HG02973 (cell line): ENCODE results near the gene EEA1.
A peak's percentile ranks its signal among the peaks of the same experiment; 100 is the strongest.
"Not testable (repeated sequence)": the region's sequence is repeated elsewhere in the genome, so short reads cannot be mapped to it uniquely, and the experiment has no call there.

Source experiments
- ATAC-seq: cut with Tn5 transposase; IDR thresholded peaks from one replicate; pipeline ENCODE4 v1.9.1; 2021; ENCODE audit warnings: moderate library complexity; ENCODE audit not compliant: unreplicated experiment

The EEA1 gene

DNA sequence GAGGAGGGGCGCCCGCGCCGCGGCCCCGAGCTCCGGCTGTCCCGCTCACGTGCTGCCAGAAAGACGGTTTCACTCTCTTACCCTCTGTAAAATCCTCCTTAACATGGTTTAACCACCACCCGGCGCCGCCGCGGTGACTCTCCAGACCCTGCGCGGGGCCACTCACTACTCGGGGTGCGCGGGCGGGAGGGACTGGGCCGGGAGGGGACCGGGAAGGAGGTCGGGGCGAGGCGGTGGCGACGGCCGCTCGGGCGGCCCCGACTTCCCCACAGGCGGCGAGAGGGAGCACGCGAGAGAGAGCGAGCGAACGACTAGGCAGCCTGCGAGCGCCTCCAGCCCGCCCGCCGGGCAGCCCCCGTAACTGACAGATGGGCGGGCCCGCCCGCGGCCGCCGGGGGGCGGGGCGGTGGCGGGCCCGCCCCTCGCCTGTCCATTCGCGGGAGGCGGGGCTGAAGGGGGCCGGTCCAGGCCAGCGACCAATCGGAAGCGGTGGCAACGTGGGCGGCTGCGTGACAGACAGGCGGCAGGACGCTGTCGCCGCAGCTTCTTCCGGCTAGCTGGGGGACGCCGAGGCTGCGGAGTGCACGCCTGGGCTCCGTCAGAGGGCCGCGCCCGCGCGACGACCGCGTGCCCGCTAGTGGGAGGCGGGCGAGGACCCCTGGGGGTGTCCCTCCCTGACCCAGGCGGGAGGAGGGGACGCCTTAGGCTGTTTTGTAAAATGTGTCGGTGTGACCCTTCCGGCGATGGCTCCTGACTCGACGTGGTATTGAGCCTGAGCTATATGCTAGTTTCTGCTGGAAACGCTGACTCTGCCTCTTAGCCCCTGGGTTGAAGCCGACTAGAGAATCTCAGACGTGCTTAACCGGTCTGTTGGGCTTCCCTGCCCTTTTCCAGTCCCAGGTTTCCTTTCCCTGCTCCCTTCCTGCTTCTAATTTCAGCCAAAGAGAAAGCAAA, at the start of gene EEA1:
EEA1 (minus strand) TSS at position 334 of the 954 bp plus-strand sequence; CDS start at position 105, 229 bp downstream.
- ATAC-seq = peak; percentile 77

DNA sequence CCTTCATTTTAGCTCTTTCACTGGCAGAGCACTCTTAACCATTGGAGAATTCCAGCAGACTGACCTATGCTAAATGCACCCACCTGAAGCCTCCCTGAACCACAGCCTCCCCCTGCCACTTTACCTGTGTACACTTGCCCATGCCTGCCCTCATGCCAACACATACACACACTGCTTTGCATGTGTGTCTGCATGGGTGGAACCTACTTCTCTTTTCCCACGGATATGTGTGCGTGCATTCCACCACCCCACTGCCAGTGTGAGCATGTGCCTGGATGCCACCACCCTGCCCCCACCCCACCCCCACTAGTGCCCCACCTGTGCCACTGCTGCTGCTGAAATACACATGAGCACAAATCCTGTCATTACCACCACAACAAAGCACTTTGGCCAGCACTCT, 49.5 kb upstream of the EEA1 start:
- ATAC-seq = no peak

DNA sequence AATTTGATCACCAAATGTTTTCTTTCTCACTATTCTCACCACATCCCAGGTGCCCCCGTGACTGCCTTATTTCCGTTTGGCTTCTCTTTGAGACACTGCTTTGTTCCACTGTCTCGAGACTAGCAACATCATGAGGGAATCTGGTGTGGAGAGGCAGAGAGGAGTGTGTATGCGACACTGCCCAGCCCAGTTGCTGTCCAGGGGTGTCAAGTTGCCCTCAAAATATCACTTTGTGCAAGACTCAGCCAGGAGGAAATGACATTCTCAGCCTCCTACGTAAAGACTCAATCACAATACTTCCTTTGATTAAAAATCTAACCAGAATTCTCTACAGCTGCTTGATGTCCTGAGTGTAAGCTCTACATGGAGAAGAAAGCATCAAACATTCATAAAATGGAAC, 48.2 kb upstream of the EEA1 start:
- ATAC-seq = no peak

- ATAC-seq = no peak
Measured at GRCh38 chr12:92974759-92975158, 45.7 kb upstream of the EEA1 start.

GRCh38 chr12:92973614-92974013, 44.5 kb upstream of the EEA1 start:
- no peak for ATAC-seq

DNA sequence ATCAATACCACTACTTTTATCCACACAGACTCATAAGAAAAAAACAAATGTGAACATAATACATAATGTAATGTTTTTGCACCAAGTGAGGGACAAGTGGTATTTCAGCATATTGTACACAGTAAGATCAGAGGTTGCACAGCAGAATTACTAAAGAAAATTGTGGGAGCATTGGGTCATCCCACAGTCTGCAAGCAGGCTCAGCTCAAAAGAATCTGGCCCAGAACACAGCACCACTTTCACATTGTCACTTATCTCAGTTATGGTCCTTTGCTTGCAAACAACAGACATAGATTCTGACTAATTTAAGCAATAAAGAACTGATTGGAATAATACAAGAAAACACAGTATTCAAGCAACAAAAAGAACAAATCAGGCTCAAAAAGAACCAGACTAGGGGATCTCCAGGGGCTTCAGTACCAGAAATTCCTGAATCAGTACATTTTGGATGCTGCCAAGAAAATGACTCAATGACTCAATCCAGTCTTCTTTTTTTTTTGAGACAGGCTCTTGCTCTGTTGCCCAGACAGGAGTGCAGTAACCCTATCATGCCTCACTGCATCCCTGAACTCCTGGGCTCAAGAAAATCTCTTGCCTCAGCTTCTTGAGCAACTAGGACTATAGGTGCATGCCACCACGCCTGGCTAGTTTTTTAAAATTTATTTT, 42.9 kb upstream of the EEA1 start:
- no peak for ATAC-seq

DNA sequence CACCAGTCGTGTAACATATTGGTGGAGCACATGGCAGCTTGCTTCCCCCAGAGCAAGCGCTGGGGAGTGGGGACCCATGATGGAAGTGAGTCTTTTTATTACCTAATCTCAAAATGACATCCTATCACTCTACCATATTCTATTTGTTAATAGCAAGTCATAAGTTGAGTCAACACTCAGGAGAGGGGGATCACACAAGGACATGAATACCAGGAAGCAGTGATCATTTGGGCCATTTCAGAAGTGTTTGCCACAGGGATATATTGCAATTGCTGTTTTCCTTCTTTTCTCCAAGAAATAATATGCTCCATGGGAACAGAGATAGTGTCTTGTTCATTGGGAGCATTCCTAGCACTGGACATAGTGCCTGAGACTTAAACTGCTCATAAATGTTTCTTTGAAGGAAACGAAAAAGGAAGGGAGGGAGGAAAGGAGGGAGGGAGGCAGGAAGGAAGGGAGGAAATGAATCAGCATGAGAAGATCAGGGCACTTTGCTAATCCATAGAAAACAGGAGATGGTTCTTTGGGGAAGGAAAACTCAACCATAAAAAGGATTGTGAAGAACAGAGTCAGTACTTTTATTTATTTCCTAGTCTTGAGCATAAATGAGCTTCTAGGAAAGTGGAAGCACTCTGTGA, 39.2 kb upstream of the EEA1 start:
- ATAC-seq = no peak

DNA sequence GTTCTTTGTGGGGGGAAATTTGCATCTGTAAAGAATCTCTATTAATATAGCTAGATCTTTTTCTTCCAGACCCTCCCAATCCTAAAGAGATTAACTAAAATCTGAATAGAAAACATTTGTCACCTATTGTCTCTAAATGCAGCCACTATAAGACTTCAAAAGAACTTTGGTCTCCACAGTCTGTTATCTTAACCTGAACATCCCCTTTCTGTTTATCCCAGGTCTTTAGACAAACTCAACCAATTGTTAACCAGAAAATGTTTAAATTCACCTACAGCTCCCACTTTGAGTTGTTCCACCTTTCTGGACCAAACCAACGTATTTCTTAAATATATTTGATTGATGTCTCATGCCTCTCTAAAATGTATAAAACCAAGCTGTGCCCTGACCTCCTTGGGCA, 35.3 kb upstream of the EEA1 start:
- not testable (repeated sequence) for ATAC-seq

DNA sequence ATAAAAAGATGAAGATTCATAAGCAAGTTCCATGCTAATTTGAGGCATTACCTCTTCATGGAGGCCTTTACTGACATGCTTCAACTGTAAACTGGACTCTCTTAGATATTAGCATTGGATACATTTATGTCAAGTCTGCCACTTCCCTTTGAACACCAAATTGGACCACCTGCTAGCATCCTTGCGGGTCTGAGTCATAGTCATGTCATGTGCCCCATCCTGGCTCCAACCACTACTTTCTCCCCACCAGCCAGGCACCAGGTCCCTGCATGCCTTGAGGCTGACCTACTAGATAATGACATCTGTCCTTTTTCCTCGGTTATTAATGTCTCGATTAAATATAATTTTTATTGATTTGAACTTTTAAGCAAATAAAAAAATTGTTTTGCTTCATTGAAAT, 32.9 kb upstream of the EEA1 start:
- ATAC-seq = no peak

- no peak for ATAC-seq
Measured at GRCh38 chr12:92955997-92956663, 27.0 kb upstream of the EEA1 start.

DNA sequence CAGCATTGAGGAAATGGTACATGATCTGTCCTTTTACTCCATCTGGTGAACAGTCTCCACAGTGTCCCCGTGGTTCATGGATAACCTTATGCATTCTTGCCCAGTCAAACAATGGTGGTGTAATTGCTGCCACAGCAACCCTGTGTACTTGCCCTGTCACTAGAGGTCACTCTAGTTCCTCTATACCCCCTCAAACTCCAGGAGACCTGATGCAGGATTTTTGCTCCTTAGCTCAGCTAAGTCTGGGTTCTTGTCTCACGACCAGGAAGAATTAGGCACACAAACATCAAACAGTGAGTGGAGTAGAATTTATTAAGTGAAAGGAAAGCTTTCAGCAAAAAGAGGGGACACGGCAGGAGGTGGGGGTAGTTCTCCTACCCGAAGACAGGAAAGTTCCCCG, 24.7 kb upstream of the EEA1 start:
- ATAC-seq = no peak

DNA sequence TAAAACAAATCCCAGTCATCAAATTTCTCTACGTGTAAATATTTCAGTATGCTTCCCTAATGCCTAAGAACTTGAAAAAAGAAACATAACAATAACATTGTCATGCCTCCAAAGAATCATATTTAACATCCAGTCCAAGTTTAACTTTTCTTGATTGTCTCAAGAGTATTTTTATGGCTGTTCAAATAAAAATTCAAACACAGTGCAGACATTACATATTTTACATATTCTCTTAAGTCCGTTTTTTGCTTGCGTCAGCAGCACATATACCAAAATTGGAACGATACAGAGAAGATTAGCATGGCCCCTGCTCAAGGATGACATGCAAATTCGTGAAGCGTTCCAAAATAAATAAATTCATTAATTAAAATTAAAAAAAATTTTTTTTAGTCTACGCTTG, 23.3 kb upstream of the EEA1 start:
- no peak for ATAC-seq

DNA sequence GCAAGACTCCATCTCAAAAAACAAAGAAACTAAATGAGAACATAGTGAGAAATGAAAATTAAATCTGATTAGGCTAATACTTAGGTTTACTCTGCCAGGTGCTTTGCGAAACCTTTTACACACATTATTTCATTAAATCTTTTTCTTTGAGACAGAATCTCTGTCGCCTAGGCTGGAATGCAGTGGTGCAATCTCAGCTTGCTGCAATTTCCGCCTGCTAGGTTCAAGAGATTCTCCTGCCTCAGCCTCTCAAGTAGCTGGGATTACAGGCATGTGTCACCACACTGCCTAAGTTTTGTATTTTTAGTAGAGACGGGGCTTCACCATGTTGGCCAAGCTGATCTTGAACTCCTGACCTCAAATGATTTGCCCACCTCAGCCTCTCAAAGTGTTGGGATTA, 21.9 kb upstream of the EEA1 start:
- no peak for ATAC-seq

GRCh38 chr12:92950011-92950410, 20.9 kb upstream of the EEA1 start:
- no peak for ATAC-seq

- ATAC-seq = no peak
Measured at GRCh38 chr12:92949466-92949865, 20.4 kb upstream of the EEA1 start.

DNA sequence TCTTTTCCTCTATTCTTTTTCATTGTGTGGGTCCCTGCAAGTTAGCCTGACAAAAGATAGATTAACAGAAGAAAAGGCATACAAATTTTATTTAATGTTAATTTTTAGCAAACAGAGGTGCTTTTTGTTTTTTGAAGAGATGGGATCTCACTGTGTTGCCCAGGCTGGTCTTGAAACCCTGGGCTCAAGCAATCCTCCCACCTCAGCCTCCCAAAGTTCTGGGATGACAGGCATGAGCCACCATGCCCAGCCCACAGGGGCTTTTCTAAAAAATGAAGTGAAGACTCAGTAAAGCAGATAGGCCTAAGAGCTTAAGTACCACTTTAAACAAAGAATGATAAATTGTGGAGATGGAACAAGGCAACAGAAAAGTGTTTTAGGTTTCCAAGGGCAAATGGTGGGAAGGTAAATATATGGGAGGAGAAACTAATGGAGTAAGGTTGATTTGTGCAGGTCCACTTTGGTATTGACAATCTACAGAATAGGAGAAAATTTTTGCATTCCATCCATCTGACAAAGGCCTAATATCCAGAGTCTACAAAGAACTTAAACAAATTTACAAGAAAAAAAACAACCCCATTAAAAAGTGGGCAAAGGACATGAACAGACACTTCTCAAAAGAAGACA, 18.6 kb upstream of the EEA1 start:
- ATAC-seq = no peak

- no peak for ATAC-seq
Measured at GRCh38 chr12:92945659-92946220, 16.6 kb upstream of the EEA1 start.

DNA sequence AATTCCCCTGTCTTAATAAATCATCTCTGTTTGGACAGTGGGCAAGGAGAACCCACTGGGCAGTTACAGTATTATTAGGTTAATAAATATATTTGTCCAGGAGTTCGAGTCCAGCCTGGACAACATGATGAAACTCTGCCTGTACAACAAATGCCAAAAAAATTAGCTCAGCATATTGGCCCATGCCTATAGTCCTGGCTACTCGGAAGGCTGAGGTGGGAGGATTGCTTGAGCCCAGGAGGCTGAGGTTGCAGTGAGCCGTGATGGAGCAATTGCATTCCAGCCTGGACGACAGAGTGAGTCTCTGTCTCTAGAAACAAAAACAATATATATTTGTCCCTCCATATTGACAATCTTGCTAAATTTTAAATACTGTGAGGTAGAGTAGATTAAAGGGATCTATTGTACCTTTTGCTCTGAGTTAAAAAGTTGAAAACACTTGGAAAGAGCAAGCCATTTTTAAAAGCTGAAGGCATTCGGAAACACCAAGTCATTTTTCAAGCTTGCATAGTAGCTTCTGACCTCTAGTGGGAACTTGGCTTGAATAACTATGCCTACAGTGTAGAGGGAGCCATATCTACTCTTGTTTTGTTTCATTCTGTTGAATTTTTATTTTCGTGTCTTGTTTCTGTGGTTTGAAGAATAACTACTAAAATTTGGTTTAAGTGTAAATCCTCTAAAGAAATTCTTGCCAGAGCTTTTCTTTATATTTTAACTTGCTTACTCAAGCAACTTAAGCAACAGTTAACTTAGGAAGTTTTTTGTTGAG, 14.6 kb upstream of the EEA1 start:
- peak; percentile 48 for ATAC-seq

DNA sequence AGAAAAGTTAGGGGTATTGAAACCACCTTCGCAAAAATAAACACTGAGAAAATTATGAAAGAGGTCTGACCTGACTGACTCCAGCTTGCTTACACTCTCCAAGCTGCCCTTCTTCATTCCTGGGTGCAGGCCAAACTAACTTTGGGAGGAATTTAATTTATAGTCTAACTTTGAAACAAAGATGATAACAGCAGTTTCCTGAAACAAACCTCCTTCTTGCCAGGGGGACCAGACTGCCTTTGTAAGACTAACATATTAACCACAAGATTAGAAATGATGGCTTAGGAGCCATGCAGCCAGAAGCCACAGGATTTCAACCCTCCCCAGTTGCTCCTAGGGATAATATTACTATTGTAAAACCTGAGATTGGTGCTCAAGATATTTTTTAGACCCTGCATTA, 13.8 kb upstream of the EEA1 start:
- ATAC-seq = no peak

DNA sequence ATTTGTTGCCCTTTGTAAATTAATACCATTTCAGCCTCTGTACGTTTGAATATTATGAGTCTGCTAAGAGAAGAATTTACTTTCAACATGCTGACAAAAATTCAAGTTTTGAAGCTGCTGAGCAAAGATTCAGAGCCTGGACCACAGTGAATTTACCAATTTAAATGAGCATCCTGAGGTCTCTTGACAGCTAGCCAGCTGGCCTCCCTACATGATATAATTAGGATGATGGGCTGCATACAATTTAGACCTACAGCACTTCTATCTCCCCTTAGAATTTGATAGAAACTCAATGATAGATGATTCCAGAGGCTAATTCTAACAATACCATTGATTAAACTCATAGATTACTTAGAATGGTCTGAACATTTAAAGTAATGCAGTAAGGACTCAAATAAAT, 10.0 kb upstream of the EEA1 start:
- no peak for ATAC-seq
